ENCODE measurements around the gene JAM3.

The JAM3 gene

GRCh38 chr11:134060316-134060715 lies 8.6 kb upstream of the JAM3 start:
- TF ChIP-seq TCF12 (IDR thresholded peaks at IDR 0.05; ENCODE audit: low read depth) (no peak), YY1 (IDR thresholded peaks at IDR 0.05; ENCODE audit: low read depth) (no peak), NFIC (IDR thresholded peaks at IDR 0.05) (no peak), CREB1 (IDR thresholded peaks at IDR 0.05; ENCODE audit: low read depth) (no peak), FOXM1 (IDR thresholded peaks at IDR 0.05; ENCODE audit: borderline replicate concordance, low read depth) (no peak), ZBTB7A (IDR thresholded peaks at IDR 0.05; ENCODE audit: low read depth) (no peak), CEBPB (IDR thresholded peaks at IDR 0.05) (no peak), EP300 (IDR thresholded peaks at IDR 0.05; ENCODE audit: borderline replicate concordance) (no peak), USF1 (IDR thresholded peaks at IDR 0.05) (no peak), EGR1 (IDR thresholded peaks at IDR 0.05) (no peak), TEAD4 (IDR thresholded peaks at IDR 0.05) (no peak), RAD21 (IDR thresholded peaks at IDR 0.05; ENCODE audit: low read depth) (no peak)
- TF ChIP-seq, protein P1, sequence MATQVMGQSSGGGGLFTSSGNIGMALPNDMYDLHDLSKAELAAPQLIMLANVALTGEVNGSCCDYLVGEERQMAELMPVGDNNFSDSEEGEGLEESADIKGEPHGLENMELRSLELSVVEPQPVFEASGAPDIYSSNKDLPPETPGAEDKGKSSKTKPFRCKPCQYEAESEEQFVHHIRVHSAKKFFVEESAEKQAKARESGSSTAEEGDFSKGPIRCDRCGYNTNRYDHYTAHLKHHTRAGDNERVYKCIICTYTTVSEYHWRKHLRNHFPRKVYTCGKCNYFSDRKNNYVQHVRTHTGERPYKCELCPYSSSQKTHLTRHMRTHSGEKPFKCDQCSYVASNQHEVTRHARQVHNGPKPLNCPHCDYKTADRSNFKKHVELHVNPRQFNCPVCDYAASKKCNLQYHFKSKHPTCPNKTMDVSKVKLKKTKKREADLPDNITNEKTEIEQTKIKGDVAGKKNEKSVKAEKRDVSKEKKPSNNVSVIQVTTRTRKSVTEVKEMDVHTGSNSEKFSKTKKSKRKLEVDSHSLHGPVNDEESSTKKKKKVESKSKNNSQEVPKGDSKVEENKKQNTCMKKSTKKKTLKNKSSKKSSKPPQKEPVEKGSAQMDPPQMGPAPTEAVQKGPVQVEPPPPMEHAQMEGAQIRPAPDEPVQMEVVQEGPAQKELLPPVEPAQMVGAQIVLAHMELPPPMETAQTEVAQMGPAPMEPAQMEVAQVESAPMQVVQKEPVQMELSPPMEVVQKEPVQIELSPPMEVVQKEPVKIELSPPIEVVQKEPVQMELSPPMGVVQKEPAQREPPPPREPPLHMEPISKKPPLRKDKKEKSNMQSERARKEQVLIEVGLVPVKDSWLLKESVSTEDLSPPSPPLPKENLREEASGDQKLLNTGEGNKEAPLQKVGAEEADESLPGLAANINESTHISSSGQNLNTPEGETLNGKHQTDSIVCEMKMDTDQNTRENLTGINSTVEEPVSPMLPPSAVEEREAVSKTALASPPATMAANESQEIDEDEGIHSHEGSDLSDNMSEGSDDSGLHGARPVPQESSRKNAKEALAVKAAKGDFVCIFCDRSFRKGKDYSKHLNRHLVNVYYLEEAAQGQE (IDR thresholded peaks at IDR 0.05; ENCODE audit: low read depth), result no peak

DNA sequence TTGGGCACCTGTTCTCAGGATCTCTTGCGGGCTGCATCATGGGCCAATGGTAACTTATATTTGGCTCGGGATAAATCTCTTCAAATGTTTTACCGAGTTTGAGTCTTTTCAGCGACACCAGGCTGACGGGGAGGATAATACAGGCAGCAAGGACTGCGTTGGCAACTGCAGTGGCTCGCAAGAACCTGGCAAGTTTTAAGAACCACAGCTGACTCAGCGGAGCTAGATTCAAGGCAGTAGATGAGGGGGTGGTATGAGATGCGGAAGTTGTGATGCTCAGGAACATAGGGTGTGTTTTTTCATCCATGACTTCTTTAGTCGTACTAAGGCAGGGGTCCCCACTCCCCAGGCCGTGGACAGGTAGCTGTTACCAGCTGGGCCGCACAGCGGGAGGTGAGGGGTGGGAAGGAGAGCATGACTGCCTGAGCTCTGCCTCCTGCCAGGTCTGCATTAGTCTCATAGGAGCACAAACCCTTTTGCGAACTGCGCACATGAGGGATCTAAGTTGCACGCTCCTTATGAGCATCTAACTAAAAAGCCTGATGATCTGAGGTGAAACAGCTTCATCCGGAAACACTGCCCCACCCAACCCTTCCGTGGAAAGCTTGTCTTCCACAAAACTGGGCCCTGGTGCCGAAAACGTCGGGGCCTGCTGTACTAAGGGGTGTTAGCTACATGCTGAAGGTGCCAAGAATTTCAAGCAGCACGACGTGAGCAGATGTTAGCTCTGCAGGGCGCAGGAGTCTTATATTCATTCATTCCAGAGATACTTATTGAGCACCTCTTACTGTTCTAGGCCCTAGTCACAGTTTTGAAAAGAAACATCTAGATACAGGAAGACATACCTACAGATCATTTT lies 6.4 kb upstream of the JAM3 start:
- TF ChIP-seq TAF1 (IDR thresholded peaks at IDR 0.05; ENCODE audit: low read depth) (no peak), FOXM1 (IDR thresholded peaks at IDR 0.05; ENCODE audit: borderline replicate concordance, low read depth) (no peak), EP300 (IDR thresholded peaks at IDR 0.05; ENCODE audit: borderline replicate concordance) (no peak), EGR1 (IDR thresholded peaks at IDR 0.05) (no peak), RAD21 (IDR thresholded peaks at IDR 0.05; ENCODE audit: low read depth) (no peak), TCF12 (IDR thresholded peaks at IDR 0.05; ENCODE audit: low read depth) (no peak), TEAD4 (IDR thresholded peaks at IDR 0.05) (no peak), CEBPB (IDR thresholded peaks at IDR 0.05) (no peak), CREB1 (IDR thresholded peaks at IDR 0.05; ENCODE audit: low read depth) (no peak), YY1 (IDR thresholded peaks at IDR 0.05; ENCODE audit: low read depth) (no peak), USF1 (IDR thresholded peaks at IDR 0.05) (no peak), NFIC (IDR thresholded peaks at IDR 0.05) (no peak), ZBTB7A (IDR thresholded peaks at IDR 0.05; ENCODE audit: low read depth) (no peak)
- TF ChIP-seq, protein P2, sequence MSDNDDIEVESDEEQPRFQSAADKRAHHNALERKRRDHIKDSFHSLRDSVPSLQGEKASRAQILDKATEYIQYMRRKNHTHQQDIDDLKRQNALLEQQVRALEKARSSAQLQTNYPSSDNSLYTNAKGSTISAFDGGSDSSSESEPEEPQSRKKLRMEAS (IDR thresholded peaks at IDR 0.05), result no peak
- TF ChIP-seq, protein P1 (IDR thresholded peaks at IDR 0.05; ENCODE audit: low read depth), result no peak

DNA sequence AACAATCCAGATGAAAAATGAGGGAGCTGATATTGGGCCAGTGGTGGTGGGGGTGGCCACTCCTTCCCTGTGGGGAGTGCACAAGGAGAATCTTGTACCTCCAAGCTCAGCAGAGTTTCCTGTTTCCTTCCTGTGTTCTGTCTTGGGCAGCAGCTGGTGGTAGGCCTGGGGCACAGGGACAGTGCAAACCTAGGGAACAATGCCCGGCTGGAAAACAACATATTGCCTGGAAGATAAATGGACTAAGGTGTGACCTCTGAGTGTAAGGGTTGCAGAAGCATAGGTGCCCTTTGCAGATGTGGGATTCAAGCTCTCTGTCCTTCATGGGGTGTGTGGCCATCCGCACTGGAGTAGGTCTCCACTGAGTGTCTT lies 5.8 kb upstream of the JAM3 start:
- TF ChIP-seq, protein P2 (IDR thresholded peaks at IDR 0.05), result no peak
- no peak for TF ChIP-seq CREB1 (IDR thresholded peaks at IDR 0.05; ENCODE audit: low read depth)
- no peak for TF ChIP-seq RAD21 (IDR thresholded peaks at IDR 0.05; ENCODE audit: low read depth)
- TF ChIP-seq TEAD4 (IDR thresholded peaks at IDR 0.05), result no peak
- no peak for TF ChIP-seq USF1 (IDR thresholded peaks at IDR 0.05)
- no peak for TF ChIP-seq YY1 (IDR thresholded peaks at IDR 0.05; ENCODE audit: low read depth)
- TF ChIP-seq EGR1 (IDR thresholded peaks at IDR 0.05), result no peak
- TF ChIP-seq CEBPB (IDR thresholded peaks at IDR 0.05), result no peak
- no peak for TF ChIP-seq ZBTB7A (IDR thresholded peaks at IDR 0.05; ENCODE audit: low read depth)
- TF ChIP-seq EP300 (IDR thresholded peaks at IDR 0.05; ENCODE audit: borderline replicate concordance), result no peak
- TF ChIP-seq FOXM1 (IDR thresholded peaks at IDR 0.05; ENCODE audit: borderline replicate concordance, low read depth), result no peak
- TF ChIP-seq, protein P1 (IDR thresholded peaks at IDR 0.05; ENCODE audit: low read depth), result no peak
- no peak for TF ChIP-seq TCF12 (IDR thresholded peaks at IDR 0.05; ENCODE audit: low read depth)
